DOHH2 (cell line): ENCODE results near the gene PARP4.
"Not testable (repeated sequence)": the region's sequence is repeated elsewhere in the genome, so short reads cannot be mapped to it uniquely, and the experiment has no call there.

ENCODE experiments used
- EZH2phosphoT487 ChIP-seq: fragments of 200-600 bp; sonication (generic); IDR thresholded peaks from 2 replicates; pipeline ENCODE4 v1.6.1; 2017; ENCODE audit warnings: borderline replicate concordance, mild to moderate bottlenecking, antibody characterized with exemption, low read length, moderate library complexity, mixed read lengths
- TF ChIP-seq, protein P1 (sequence below): fragments of 200-600 bp; sonication (generic); IDR thresholded peaks from one replicate; pipeline ENCODE4 v1.5.1; 2014; ENCODE audit warnings: antibody characterized with exemption, mild to moderate bottlenecking, low read depth, low read length; ENCODE audit not compliant: poor library complexity, severe bottlenecking

DNA sequence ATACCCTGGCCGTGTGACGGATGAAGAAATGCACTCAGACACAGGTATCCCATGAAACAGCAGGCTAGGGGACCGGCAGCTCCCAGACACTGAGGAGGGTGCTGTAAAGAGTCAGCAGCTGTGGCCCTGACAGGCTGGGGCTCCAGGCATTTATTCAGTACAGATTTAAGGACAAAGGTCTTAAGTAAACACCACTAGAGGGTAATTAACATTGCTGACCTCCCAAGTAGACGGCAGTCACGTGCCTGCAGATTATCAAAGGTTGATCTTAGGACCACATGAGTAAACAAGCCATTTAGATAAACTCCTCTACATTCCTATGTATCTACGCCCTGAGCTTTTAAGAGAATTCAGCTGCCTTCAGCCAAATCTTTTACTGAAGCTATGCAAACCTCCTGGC, 92.9 kb downstream of the PARP4 start:
- TF ChIP-seq, protein P1, sequence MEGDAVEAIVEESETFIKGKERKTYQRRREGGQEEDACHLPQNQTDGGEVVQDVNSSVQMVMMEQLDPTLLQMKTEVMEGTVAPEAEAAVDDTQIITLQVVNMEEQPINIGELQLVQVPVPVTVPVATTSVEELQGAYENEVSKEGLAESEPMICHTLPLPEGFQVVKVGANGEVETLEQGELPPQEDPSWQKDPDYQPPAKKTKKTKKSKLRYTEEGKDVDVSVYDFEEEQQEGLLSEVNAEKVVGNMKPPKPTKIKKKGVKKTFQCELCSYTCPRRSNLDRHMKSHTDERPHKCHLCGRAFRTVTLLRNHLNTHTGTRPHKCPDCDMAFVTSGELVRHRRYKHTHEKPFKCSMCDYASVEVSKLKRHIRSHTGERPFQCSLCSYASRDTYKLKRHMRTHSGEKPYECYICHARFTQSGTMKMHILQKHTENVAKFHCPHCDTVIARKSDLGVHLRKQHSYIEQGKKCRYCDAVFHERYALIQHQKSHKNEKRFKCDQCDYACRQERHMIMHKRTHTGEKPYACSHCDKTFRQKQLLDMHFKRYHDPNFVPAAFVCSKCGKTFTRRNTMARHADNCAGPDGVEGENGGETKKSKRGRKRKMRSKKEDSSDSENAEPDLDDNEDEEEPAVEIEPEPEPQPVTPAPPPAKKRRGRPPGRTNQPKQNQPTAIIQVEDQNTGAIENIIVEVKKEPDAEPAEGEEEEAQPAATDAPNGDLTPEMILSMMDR: not testable (repeated sequence)
- not testable (repeated sequence) for TF ChIP-seq EZH2phosphoT487
